NT2/D1 (cell line): ENCODE results near the gene LAMA5.

Source experiments
- DNase-seq: peaks from one replicate; pipeline ENCODE4 v3.0.0-alpha.2; 2011; ENCODE audit warnings: low read depth, low spot score
- H3K27me3 ChIP-seq: 2 replicates; pipeline ENCODE4 v1.6.0; 2011; ENCODE audit warnings: mild to moderate bottlenecking; ENCODE audit not compliant: insufficient read length, insufficient read depth
- H3K36me3 ChIP-seq: 2 replicates; pipeline ENCODE4 v1.6.1; 2011; ENCODE audit warnings: mild to moderate bottlenecking, low read length, mixed read lengths; ENCODE audit not compliant: insufficient read depth, insufficient read length
- H3K4me1 ChIP-seq: 2 replicates; pipeline ENCODE4 v1.5.1; 2011; ENCODE audit not compliant: insufficient read depth, insufficient read length
- H3K4me3 ChIP-seq: 2 replicates; pipeline ENCODE4 v1.5.1; 2011; ENCODE audit warnings: low read depth; ENCODE audit not compliant: insufficient read length
- H3K9ac ChIP-seq: 2 replicates; pipeline ENCODE4 v1.6.0; 2011; ENCODE audit warnings: low read depth; ENCODE audit not compliant: insufficient read length
- H3K9me3 ChIP-seq: 2 replicates; pipeline ENCODE4 v1.5.1; 2011; ENCODE audit warnings: mild to moderate bottlenecking, low read length; ENCODE audit not compliant: insufficient read depth
- SUZ12 ChIP-seq: IDR thresholded peaks from 2 replicates; pipeline ENCODE4 v1.6.1; 2011; ENCODE audit not compliant: insufficient read length, insufficient read depth; ENCODE audit errors: extremely low read depth
- YY1 ChIP-seq: IDR thresholded peaks from 2 replicates; pipeline ENCODE4 v1.6.1; 2011; ENCODE audit not compliant: insufficient read length, insufficient read depth
- ZNF274 ChIP-seq: IDR thresholded peaks from 2 replicates; pipeline ENCODE4 v1.6.1; 2011; ENCODE audit warnings: mild to moderate bottlenecking, low read depth, low read length

Gene LAMA5, protein sequence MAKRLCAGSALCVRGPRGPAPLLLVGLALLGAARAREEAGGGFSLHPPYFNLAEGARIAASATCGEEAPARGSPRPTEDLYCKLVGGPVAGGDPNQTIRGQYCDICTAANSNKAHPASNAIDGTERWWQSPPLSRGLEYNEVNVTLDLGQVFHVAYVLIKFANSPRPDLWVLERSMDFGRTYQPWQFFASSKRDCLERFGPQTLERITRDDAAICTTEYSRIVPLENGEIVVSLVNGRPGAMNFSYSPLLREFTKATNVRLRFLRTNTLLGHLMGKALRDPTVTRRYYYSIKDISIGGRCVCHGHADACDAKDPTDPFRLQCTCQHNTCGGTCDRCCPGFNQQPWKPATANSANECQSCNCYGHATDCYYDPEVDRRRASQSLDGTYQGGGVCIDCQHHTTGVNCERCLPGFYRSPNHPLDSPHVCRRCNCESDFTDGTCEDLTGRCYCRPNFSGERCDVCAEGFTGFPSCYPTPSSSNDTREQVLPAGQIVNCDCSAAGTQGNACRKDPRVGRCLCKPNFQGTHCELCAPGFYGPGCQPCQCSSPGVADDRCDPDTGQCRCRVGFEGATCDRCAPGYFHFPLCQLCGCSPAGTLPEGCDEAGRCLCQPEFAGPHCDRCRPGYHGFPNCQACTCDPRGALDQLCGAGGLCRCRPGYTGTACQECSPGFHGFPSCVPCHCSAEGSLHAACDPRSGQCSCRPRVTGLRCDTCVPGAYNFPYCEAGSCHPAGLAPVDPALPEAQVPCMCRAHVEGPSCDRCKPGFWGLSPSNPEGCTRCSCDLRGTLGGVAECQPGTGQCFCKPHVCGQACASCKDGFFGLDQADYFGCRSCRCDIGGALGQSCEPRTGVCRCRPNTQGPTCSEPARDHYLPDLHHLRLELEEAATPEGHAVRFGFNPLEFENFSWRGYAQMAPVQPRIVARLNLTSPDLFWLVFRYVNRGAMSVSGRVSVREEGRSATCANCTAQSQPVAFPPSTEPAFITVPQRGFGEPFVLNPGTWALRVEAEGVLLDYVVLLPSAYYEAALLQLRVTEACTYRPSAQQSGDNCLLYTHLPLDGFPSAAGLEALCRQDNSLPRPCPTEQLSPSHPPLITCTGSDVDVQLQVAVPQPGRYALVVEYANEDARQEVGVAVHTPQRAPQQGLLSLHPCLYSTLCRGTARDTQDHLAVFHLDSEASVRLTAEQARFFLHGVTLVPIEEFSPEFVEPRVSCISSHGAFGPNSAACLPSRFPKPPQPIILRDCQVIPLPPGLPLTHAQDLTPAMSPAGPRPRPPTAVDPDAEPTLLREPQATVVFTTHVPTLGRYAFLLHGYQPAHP (N-terminal part only)

DNA sequence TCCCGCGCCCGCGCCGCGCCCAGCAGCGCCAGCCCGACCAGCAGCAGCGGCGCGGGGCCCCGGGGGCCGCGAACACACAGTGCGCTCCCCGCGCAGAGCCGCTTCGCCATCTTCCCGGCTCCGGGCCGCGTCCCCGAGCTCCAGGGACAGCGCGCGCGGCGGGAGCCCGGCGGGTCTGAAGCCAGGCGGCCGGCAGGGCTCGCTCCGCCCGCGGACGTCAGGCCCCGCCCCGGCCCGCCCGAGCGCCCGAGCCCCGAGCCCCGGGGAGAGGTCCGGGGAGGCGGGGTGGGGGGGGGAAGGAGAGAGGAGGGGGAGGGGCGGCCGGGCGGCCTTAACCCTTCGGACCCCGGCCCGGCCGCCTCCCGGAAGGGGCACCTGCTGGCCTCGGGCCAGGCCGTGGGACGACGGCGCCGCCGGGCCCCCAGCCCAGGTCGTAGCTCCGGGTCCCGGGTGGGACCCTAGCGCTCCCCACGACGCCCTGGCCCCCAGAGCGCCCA, at the start of gene LAMA5:
TSS of gene LAMA5 (minus strand) at position 177 of the 497 bp plus-strand sequence. CDS start at position 110, 67 bp downstream.
- Histone ChIP-seq H3K36me3 (peaks cover 27% of the 10 kb centered on the region), H3K4me1 (peaks cover 62% of the 10 kb centered on the region), H3K27me3 (no peaks in the 10 kb centered on the region), H3K9me3 (no peaks in the 10 kb centered on the region), H3K9ac (peak within 1 kb of the TSS; percentile 97), H3K4me3 (peak within 1 kb of the TSS; percentile 95)
- no peak for DNase-seq
- TF ChIP-seq ZNF274 (no peak), YY1 (no peak), SUZ12 (no peak)

DNA sequence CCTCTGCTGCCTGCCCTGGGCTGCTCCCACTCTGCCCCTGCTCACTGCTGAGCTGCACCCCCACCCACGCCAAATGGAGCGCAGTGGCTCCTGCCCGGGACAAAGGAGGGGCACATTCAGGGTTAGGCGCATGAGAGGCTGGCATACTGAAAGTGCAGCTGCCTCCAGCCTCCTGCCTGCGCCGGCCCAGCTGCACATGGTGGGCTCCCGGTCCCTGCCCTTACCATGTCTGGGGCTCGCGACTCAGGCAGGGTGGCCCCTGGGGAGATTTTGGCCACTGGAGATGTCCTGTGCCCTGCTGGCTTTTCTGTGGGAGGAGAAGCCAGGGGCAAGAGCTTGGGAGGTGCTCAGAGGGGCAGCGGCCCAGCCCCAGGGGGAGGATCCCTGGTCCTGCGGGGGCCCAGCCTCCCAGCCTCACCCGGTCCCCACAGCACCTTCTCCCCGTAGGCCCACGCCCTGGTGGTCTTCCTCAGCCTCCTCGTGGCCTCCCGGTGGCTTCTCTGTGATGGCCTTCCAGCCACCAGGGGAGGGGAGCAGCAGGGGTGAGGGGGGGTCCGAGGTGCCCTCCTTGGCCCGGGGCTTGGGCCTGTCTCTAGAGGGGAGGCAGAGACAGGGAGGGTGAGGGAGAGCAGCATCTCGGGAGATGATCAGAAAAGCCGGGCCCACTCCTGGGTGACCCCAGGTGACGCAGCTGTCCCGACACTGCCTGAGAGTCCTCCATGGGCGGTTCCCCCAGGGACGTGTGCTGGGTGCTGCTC, 48.4 kb upstream of the LAMA5 start:
- TF ChIP-seq YY1 (no peak), ZNF274 (no peak), SUZ12 (no peak)
- no peak for DNase-seq
- Histone ChIP-seq H3K36me3 (no peaks in the 10 kb centered on the region), H3K4me3 (no peak overlapping the region), H3K9ac (no peak overlapping the region), H3K4me1 (peaks cover 17% of the 10 kb centered on the region), H3K27me3 (no peaks in the 10 kb centered on the region), H3K9me3 (no peaks in the 10 kb centered on the region)

DNA sequence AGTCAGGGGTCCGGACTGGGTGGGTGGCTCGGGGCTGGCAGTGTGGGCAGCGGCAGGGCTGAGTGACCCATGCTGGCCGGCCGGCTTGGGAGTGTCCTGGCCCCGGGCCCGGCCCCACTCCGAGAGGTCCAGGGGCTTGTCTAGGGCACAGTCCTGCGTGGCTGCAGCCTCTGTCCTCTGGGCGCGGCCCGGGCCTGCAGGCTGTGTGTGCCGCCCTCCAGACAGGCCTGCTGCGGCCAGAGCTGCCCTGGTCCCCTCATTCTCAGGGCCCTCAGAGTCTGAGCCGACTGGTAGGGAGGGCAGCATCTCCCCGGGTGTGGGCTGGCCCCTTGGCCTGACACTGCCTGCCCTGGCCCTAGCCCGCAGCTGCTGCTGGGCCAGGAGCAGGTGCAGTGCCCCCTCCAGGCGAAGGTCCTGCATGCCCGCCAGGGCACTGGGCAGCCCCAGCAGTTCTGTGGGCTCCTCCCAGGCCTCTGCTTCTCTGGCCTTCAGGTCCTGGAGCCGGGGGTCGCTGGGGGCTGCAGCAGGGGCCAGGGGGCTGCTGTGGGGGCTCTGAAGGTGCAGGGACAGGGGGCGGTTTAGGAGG, 46.9 kb upstream of the LAMA5 start:
- Histone ChIP-seq H3K36me3 (no peaks in the 10 kb centered on the region), H3K27me3 (peaks cover 10% of the 10 kb centered on the region), H3K4me3 (no peak overlapping the region), H3K9ac (no peak overlapping the region), H3K9me3 (no peaks in the 10 kb centered on the region), H3K4me1 (peaks cover 22% of the 10 kb centered on the region)
- no peak for DNase-seq
- TF ChIP-seq ZNF274 (no peak), YY1 (no peak), SUZ12 (no peak)

DNA sequence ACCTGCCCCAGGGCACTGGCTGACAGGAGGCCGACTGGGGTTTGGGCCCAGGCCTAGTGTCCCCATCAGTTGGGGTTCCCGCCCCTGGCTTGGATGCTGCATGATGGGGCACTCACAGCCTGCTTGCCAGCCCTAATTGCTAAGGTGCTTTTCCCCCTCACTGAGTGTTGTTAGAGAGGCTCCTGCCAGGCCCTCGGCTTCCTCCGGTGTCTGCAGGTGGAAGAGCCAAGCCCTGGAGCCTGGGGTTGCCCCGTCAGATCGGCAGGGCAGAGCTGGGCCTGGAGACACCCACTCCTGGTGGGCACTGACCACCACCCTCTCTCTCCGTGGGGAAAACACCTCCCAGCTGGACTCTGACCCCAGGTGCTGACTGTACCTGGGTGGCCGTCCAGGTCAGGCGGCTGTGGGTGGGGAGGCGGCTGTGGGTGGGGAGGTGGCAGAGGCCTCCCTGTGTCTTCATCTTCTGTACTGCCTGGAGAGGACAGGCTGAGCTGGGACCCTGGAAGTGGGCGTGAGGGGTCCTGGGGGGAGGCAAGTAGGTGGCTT, 46.0 kb upstream of the LAMA5 start:
- Histone ChIP-seq H3K36me3 (no peaks in the 10 kb centered on the region), H3K4me3 (no peak overlapping the region), H3K27me3 (peaks cover 19% of the 10 kb centered on the region), H3K9me3 (no peaks in the 10 kb centered on the region), H3K9ac (no peak overlapping the region), H3K4me1 (peaks cover 22% of the 10 kb centered on the region)
- TF ChIP-seq YY1 (no peak), SUZ12 (no peak), ZNF274 (no peak)
- no peak for DNase-seq

- no peaks in the 10 kb centered on the region for H3K36me3 ChIP-seq
- no peak overlapping the region for H3K4me3 ChIP-seq
- no peak for TF ChIP-seq ZNF274
- no peak for TF ChIP-seq SUZ12
- TF ChIP-seq YY1: no peak
- H3K9ac ChIP-seq: no peak overlapping the region
- peaks cover 28% of the 10 kb centered on the region for H3K4me1 ChIP-seq
- no peak for DNase-seq
- H3K27me3 ChIP-seq: peaks cover 25% of the 10 kb centered on the region
- no peaks in the 10 kb centered on the region for H3K9me3 ChIP-seq
These were observed 45.3 kb upstream of the LAMA5 start for GRCh38 chr20:62412194-62413024.
